H1 (cell line): ENCODE results near the gene SLC36A4.

Experiments
- BRCA1 ChIP-seq: IDR thresholded peaks from 2 replicates; pipeline ENCODE4 v1.6.1; 2012; ENCODE audit warnings: low read depth, low read length, improper control_type of control experiment
- EP300 ChIP-seq, 2 experiments: IDR thresholded peaks; 1 replicate in 1 of 2; 2 replicates in 1 of 2; pipeline ENCODE4 v1.6.1; 2011 to 2012; ENCODE audit warnings: low read depth in 2 of 2, low read length in 2 of 2, mild to moderate bottlenecking in 2 of 2, borderline replicate concordance in 1 of 2, inconsistent platforms in 1 of 2, moderate library complexity in 1 of 2
- EZH2 ChIP-seq: fragments of 200-600 bp; sonication (generic); IDR thresholded peaks from 2 replicates; pipeline ENCODE4 v1.7.1; 2012; ENCODE audit warnings: low read depth, mild to moderate bottlenecking, moderate library complexity, low read length, inconsistent platforms; ENCODE audit not compliant: severe bottlenecking
- FOSL1 ChIP-seq: IDR thresholded peaks from 2 replicates; pipeline ENCODE4 v1.6.1; 2011; ENCODE audit warnings: mild to moderate bottlenecking, low read depth, low read length, moderate library complexity; ENCODE audit not compliant: insufficient read depth
- POLR2A ChIP-seq, 2 experiments: IDR thresholded peaks; 1 replicate in 1 of 2; 2 replicates in 1 of 2; pipeline ENCODE4 v1.6.1; 2011; ENCODE audit warnings: low read depth in 2 of 2, low read length in 2 of 2, mild to moderate bottlenecking in 2 of 2; ENCODE audit errors: control extremely low read depth in 1 of 2
- TEAD4 ChIP-seq: IDR thresholded peaks from 2 replicates; pipeline ENCODE4 v1.6.1; 2012; ENCODE audit warnings: low read depth, low read length, inconsistent platforms, mixed read lengths
- YY1 ChIP-seq: IDR thresholded peaks from 2 replicates; pipeline ENCODE4 v1.6.1; 2011; ENCODE audit warnings: low read depth, mild to moderate bottlenecking, low read length
- TF ChIP-seq, protein P1 (sequence below), 3 experiments: IDR thresholded peaks; 1 replicate in 2 of 3; 2 replicates in 1 of 3; pipeline versions ENCODE4 v1.5.1 to v1.6.1; 2011; ENCODE audit warnings: low read length in 3 of 3, mild to moderate bottlenecking in 3 of 3, inconsistent platforms in 2 of 3, low read depth in 1 of 3, moderate library complexity in 1 of 3; ENCODE audit not compliant: insufficient read depth in 1 of 3; ENCODE audit errors: control extremely low read depth in 1 of 3
- TF ChIP-seq, protein P2 (sequence below): IDR thresholded peaks from 2 replicates; pipeline ENCODE4 v1.6.1; 2011; ENCODE audit warnings: low read depth, mild to moderate bottlenecking, low read length; ENCODE audit not compliant: insufficient read depth

DNA sequence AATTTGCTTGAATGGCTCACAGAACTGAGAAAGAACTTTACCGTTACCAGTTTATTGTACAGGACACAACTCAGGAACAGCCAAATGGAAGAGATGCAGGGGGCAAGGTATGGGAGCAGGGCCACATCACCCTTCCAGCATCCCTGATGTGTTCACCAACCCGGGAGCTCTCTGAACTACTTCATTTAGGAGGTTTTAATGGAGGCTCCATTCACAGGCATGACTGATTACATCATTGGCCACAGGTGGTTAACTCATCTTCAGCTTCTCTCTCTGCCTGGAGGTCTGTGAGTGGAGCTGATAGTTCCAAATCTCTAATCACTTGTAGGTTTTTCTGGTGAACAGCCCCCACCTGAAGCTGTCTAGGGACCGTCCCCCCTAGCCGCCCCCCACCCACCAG, 83.5 kb downstream of the SLC36A4 start:
- TF ChIP-seq YY1 (no peak), TEAD4 (no peak), EZH2 (no peak), POLR2A (IDR thresholded peaks at IDR 0.05; ENCODE audit: control extremely low read depth in 1 of 2, low read depth in 2 of 2, low read length in 2 of 2) (no peak), BRCA1 (no peak), EP300 (IDR thresholded peaks at IDR 0.05; ENCODE audit: borderline replicate concordance in 1 of 2, low read depth in 2 of 2, low read length in 2 of 2) (no peak), FOSL1 (no peak)
- TF ChIP-seq, protein P1, sequence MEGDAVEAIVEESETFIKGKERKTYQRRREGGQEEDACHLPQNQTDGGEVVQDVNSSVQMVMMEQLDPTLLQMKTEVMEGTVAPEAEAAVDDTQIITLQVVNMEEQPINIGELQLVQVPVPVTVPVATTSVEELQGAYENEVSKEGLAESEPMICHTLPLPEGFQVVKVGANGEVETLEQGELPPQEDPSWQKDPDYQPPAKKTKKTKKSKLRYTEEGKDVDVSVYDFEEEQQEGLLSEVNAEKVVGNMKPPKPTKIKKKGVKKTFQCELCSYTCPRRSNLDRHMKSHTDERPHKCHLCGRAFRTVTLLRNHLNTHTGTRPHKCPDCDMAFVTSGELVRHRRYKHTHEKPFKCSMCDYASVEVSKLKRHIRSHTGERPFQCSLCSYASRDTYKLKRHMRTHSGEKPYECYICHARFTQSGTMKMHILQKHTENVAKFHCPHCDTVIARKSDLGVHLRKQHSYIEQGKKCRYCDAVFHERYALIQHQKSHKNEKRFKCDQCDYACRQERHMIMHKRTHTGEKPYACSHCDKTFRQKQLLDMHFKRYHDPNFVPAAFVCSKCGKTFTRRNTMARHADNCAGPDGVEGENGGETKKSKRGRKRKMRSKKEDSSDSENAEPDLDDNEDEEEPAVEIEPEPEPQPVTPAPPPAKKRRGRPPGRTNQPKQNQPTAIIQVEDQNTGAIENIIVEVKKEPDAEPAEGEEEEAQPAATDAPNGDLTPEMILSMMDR (IDR thresholded peaks at IDR 0.05; ENCODE audit: control extremely low read depth in 1 of 3, insufficient read depth in 1 of 3, low read depth in 1 of 3, low read length in 3 of 3), result no peak
- TF ChIP-seq, protein P2, sequence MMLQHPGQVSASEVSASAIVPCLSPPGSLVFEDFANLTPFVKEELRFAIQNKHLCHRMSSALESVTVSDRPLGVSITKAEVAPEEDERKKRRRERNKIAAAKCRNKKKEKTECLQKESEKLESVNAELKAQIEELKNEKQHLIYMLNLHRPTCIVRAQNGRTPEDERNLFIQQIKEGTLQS, result no peak
